HepG2 (cell line): ENCODE results near the gene TBCEL. TPM values are rescaled to one million over a fixed set of nuclear protein-coding genes. Genes with fewer than 3 reads are reported as not detected.

Source experiments
- ATAC-seq: fragments of 200-7000 bp; cut with Tn5 transposase; 3 replicates; pipeline ENCODE4 v1.9.1; 2020; ENCODE audit warnings: mild to moderate bottlenecking, moderate library complexity
- BruUV-seq: library from RNA; stranded (reverse); fragments of 400-500 nt; replicated peaks from 2 replicates; lab custom pipeline; 2021; lab: Mats Ljungman, UMichigan
- CTCF ChIA-PET: fragments of 300-600 bp; formaldehyde crosslinking; extraction: SDS; loops from one replicate; lab custom pipeline; 2021; ENCODE audit warnings: low total read pairs, inconsistent platforms, low intra/inter-chr PET ratio; lab: Yijun Ruan, JAX
- POLR2A ChIA-PET: fragments of 350-600 bp; sonication (Branson Sonifier 250); formaldehyde crosslinking; loops from one replicate; lab custom pipeline; 2020; ENCODE audit warnings: antibody characterized with exemption, inconsistent platforms; lab: Yijun Ruan, JAX
- DNase-seq: peaks from one replicate; pipeline ENCODE4 v3.0.0-alpha.2; 2015; ENCODE audit warnings: low spot score
- FAIRE-seq: peaks from 3 replicates; lab custom pipeline; 2011; peaks lifted over from hg19 to GRCh38; lab: Jason Lieb, UNC
- H2AFZ ChIP-seq: one replicate; pipeline ENCODE4 v1.6.1; 2011; ENCODE audit warnings: low read length, inconsistent platforms
- H3K27ac ChIP-seq: fragments of 300-600 bp; 3 replicates; pipeline ENCODE4 v1.8.0; 2011; ENCODE audit warnings: mixed run types, mild to moderate bottlenecking, mixed read lengths, low read length, inconsistent platforms; ENCODE audit not compliant: insufficient read depth; ENCODE audit errors: extremely low read length
- H3K27me3 ChIP-seq, 2 experiments: fragments of 200-600 bp in 1 of 2; 2 replicates in 1 of 2; 3 replicates in 1 of 2; pipeline versions ENCODE4 v1.6.0 to v1.8.0; 2011; ENCODE audit warnings: low read length in 2 of 2, mild to moderate bottlenecking in 2 of 2, moderate library complexity in 2 of 2, inconsistent platforms in 1 of 2; ENCODE audit not compliant: insufficient read depth in 2 of 2, control insufficient read depth in 1 of 2
- H3K36me3 ChIP-seq, 2 experiments: fragments of 200-600 bp in 1 of 2; replicated peaks in 1 of 2; 2 replicates in 1 of 2; 3 replicates in 1 of 2; pipeline versions ENCODE4 v1.5.1 to v1.8.0; 2011; ENCODE audit warnings: low read length in 2 of 2, inconsistent platforms in 1 of 2; ENCODE audit not compliant: insufficient read depth in 2 of 2, control insufficient read depth in 1 of 2
- H3K4me1 ChIP-seq: 2 replicates; pipeline ENCODE4 v1.5.1; 2012; ENCODE audit warnings: low read length, inconsistent platforms; ENCODE audit not compliant: insufficient read depth
- H3K4me2 ChIP-seq: 2 replicates; pipeline ENCODE4 v1.6.0; 2011; ENCODE audit warnings: low read depth, low read length, inconsistent platforms
- H3K4me3 ChIP-seq, 3 experiments: fragments of 200-600 bp in 1 of 3; sonication (generic), shearing (Covaris generic) in 1 of 3; replicated peaks in 1 of 3; 2 replicates each; pipeline ENCODE4 v1.5.1; 2011 to 2016; ENCODE audit warnings: low read length in 3 of 3, inconsistent platforms in 2 of 3, low read depth in 2 of 3, mild to moderate bottlenecking in 2 of 3, control low read depth in 1 of 3, mixed read lengths in 1 of 3; ENCODE audit not compliant: insufficient read depth in 1 of 3
- H3K79me2 ChIP-seq: one replicate; pipeline ENCODE4 v1.6.1; 2011; ENCODE audit warnings: low read length, inconsistent platforms; ENCODE audit not compliant: insufficient read depth
- H3K9ac ChIP-seq: 2 replicates; pipeline ENCODE4 v1.6.0; 2011; ENCODE audit warnings: mild to moderate bottlenecking, low read depth, low read length, inconsistent platforms; ENCODE audit not compliant: insufficient read depth
- H3K9me3 ChIP-seq: 2 replicates; pipeline ENCODE4 v1.5.1; 2012; ENCODE audit warnings: mild to moderate bottlenecking, low read length
- H4K20me1 ChIP-seq: 2 replicates; pipeline ENCODE4 v1.6.0; 2011; ENCODE audit warnings: inconsistent platforms, mild to moderate bottlenecking, low read length, moderate library complexity; ENCODE audit not compliant: insufficient read depth
- ATAD3A ChIP-seq: sonication (generic); formaldehyde crosslinking; IDR thresholded peaks from 2 replicates; pipeline ENCODE4 v1.4.0; 2020; ENCODE audit warnings: missing genetic modification reagents
- CHCHD3 ChIP-seq: sonication (generic); formaldehyde crosslinking; IDR thresholded peaks from 2 replicates; pipeline ENCODE4 v1.8.0; 2022; ENCODE audit warnings: mild to moderate bottlenecking, missing genetic modification reagents, moderate library complexity
- PAWR ChIP-seq: sonication (generic); formaldehyde crosslinking; IDR thresholded peaks from 2 replicates; pipeline ENCODE4 v1.4.0; 2020; ENCODE audit warnings: missing genetic modification reagents, mild to moderate bottlenecking, borderline replicate concordance
- POLR2A ChIP-seq, 2 experiments: IDR thresholded peaks; 2 replicates each; pipeline ENCODE4 v1.6.1; 2011; ENCODE audit warnings: low read depth in 2 of 2, low read length in 2 of 2, mild to moderate bottlenecking in 1 of 2, moderate library complexity in 1 of 2; ENCODE audit not compliant: insufficient read depth in 1 of 2
- PRMT3 ChIP-seq: sonication (generic); formaldehyde crosslinking; IDR thresholded peaks from 2 replicates; pipeline ENCODE4 v1.8.1; 2022; ENCODE audit warnings: low read depth, mild to moderate bottlenecking, moderate library complexity, missing genetic modification reagents, borderline replicate concordance
- SP140L ChIP-seq: sonication (generic); formaldehyde crosslinking; IDR thresholded peaks from 2 replicates; pipeline ENCODE4 v1.4.0; 2020; ENCODE audit warnings: missing genetic modification reagents, borderline replicate concordance
- SP5 ChIP-seq: IDR thresholded peaks from 2 replicates; pipeline ENCODE4 v1.6.1; 2016; ENCODE audit warnings: low read depth, borderline replicate concordance
- TOPORS ChIP-seq: sonication (generic); formaldehyde crosslinking; IDR thresholded peaks from 2 replicates; pipeline ENCODE4 v1.8.0; 2023; ENCODE audit warnings: mild to moderate bottlenecking, missing genetic modification reagents
- TP53 ChIP-seq: sonication (generic); formaldehyde crosslinking; conservative IDR thresholded peaks from 2 replicates; pipeline ENCODE4 v1.4.0; 2020; ENCODE audit warnings: missing genetic modification reagents
- ZBTB2 ChIP-seq: sonication (generic); formaldehyde crosslinking; IDR thresholded peaks from 2 replicates; pipeline ENCODE4 v1.8.0; 2022; ENCODE audit warnings: low read depth, missing genetic modification reagents
- ZKSCAN5 ChIP-seq: sonication (generic); formaldehyde crosslinking; IDR thresholded peaks from 2 replicates; pipeline ENCODE4 v1.5.1; 2020; ENCODE audit warnings: mild to moderate bottlenecking, missing genetic modification reagents
- ZNF891 ChIP-seq: sonication (generic); formaldehyde crosslinking; IDR thresholded peaks from 2 replicates; pipeline ENCODE4 v1.5.0; 2020; ENCODE audit warnings: mild to moderate bottlenecking, missing genetic modification reagents
- WGBS: methylation state at CpG from one replicate; pipeline ENCODE4 v1.1.6; 2017; ENCODE audit warnings: low lambda C conversion rate; 5-methylcytosine and 5-hydroxymethylcytosine counted together
- in situ Hi-C: cut with HindIII; loops from 2 replicates; pipeline ENCODE4 v1.10.0; 2017; ENCODE audit warnings: low pct_unique_long_range_greater_than_20kb; ENCODE audit not compliant: extremely low pct_ligation_motif_present
- intact Hi-C: fragments of 100-400 bp; cut with micrococcal nuclease; formaldehyde crosslinking; loops from one replicate; pipeline ENCODE4 v1.10.0; 2022; ENCODE audit not compliant: unreplicated experiment
- polyA plus RNA-seq, 8 experiments: library from polyadenylated mRNA; depleted of rRNA in 3 of 8; stranded (reverse) in 7 of 8; unstranded in 1 of 8; fragments of >200 nt; fragmentation: Illumina TruSeq in 4 of 8; extraction: Trizol in 4 of 8; gene quantifications; 2 replicates each; pipeline versions ENCODE4 v1.2.1 to v1.2.3, GENCODE V29; 2011 to 2016; ENCODE audit warnings: low read depth in 4 of 8, missing spikeins in 1 of 8, mixed read lengths in 1 of 8; ENCODE audit not compliant: insufficient read depth in 1 of 8
- total RNA-seq, 5 experiments: library from RNA; depleted of rRNA; stranded (reverse); fragments of >200 nt; fragmentation: Illumina TruSeq; extraction: Trizol; gene quantifications; 2 replicates each; pipeline ENCODE4 v1.2.3, GENCODE V29; 2016; ENCODE audit warnings: low read depth in 1 of 5

TBCEL gene
- total and polyA plus RNA-seq, 2 of the 13 experiments (the other 11 are each of a cell fraction or from before 2014, with no cell fraction given) = 6.1 to 12.5 TPM

GRCh38 chr11:121122328-121122727 is 98.4 kb downstream of the TBCEL start:
- no TSS peak for BruUV-seq
- in situ Hi-C loops (no loop called here), intact Hi-C loops (no loop called here)
- CTCF ChIA-PET = no interaction called here
- no peaks in the 10 kb centered on the region for H3K36me3 ChIP-seq
- FAIRE-seq = no peak
- no peak overlapping the region for H3K27ac ChIP-seq
- H3K27me3 ChIP-seq = peaks cover 1 to 9% of the 10 kb centered on the region in 2 experiments; a peak in 3 of 5 replicates
- H2AFZ ChIP-seq = no peak overlapping the region
- no peak for ATAC-seq
- H3K4me2 ChIP-seq = no peak overlapping the region
- no peaks in the 10 kb centered on the region for H3K4me1 ChIP-seq
- DNase-seq = no peak
- no peak overlapping the region for H3K9ac ChIP-seq
- peaks cover 16% of the 10 kb centered on the region for H3K9me3 ChIP-seq
- no peaks in the 10 kb centered on the region for H3K79me2 ChIP-seq
- 24% methylated on average over 3 of the region's 3 CpGs for WGBS
- POLR2A ChIA-PET = no interaction called here
- TF ChIP-seq PAWR (CRISPR knock-in tag) (no peak), ATAD3A (CRISPR knock-in tag) (no peak), CHCHD3 (CRISPR knock-in tag) (no peak), ZKSCAN5 (CRISPR knock-in tag) (no peak), SP5 (no peak), ZBTB2 (CRISPR knock-in tag) (no peak), POLR2A (IDR thresholded peaks at IDR 0.05; ENCODE audit: insufficient read depth in 1 of 2, low read depth in 2 of 2, low read length in 2 of 2) (no peak), PRMT3 (CRISPR knock-in tag) (no peak), TP53 (CRISPR knock-in tag) (no peak), ZNF891 (CRISPR knock-in tag) (no peak), TOPORS (CRISPR knock-in tag) (no peak), SP140L (CRISPR knock-in tag) (no peak)
- no peak overlapping the region for H3K4me3 ChIP-seq
- no peaks in the 10 kb centered on the region for H4K20me1 ChIP-seq
